ELF-1 (cell line): ENCODE data around the gene BARX2.
A peak's percentile ranks its signal among the peaks of the same experiment; 100 is the strongest.

Source experiments
- DNase-seq: peaks from one replicate; pipeline ENCODE4 v3.0.0-alpha.2; 2016; ENCODE audit warnings: low read depth, low spot score

Gene BARX2

DNA sequence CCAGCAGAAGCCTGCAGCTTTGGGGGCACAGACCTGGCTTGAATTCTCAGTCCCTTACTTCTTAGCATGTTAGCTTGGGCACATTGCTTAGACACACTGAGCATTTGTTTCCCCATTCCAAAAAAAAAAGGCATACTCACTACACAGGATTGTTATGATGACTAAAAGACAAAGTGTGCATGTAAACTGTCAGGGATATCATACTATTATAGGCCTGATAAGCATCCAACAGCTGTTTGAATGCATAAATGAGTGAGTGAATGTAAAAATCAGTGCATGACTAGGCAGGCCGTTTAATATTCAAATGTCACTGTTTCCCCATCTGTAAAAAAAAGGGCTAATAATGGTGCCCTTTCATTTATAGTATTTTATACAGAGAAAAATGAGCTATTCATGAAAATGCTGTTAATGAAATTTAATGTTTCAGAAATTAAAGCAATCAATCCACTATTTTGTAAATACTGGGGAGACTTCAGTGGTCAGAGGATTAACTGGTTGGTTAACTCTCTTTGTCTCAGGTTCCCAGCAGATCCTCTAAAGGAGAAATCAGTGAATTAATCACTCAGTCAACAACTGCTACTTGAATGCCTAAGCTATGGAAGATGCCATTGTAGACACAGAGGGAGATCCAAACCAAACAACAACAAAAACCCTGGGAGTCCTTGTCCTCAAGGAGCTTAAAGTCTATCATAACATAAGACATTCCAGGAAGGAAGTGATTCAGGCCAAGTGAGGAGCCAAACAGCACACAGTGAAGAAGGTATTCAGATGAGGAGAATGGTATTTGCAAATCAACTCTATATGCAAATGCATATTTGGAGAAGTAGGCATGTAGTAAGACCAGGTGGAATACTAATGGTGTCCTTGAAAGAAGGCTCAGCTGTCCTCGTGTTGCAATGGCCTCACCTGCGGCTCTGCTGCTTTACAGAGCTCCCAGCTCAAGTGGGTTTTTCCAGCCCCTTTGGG is 26.8 kb downstream of the BARX2 start:
- no peak for DNase-seq

GRCh38 chr11:129404731-129405130 is 29.1 kb downstream of the BARX2 start:
- no peak for DNase-seq

DNA sequence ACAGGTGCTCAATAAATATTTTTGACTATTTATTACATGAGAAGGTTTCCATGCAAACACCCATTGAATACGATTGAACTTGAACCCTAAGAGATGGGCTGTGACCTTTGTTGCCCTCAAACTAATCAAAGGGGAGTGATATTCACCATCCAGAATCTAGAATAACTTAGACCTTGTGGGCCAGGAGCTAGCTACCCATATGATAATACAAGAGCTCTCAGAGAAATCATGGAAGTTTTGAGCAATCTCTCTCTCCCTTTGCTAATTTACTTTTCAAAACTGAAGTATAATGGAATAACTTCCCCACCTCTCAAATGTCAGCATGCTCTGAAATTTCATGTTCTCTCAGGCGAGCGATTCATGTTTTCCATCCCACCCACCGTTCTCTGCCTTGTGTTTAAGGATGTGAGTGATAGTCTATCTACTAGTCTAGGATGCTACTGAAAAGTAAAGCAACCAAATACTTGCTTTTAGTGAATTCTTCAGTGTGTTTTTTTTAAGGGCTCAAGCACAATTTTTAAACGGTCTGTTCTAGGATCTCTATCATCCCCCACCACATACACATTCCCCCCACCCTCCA is 33.3 kb downstream of the BARX2 start:
- DNase-seq: no peak

DNA sequence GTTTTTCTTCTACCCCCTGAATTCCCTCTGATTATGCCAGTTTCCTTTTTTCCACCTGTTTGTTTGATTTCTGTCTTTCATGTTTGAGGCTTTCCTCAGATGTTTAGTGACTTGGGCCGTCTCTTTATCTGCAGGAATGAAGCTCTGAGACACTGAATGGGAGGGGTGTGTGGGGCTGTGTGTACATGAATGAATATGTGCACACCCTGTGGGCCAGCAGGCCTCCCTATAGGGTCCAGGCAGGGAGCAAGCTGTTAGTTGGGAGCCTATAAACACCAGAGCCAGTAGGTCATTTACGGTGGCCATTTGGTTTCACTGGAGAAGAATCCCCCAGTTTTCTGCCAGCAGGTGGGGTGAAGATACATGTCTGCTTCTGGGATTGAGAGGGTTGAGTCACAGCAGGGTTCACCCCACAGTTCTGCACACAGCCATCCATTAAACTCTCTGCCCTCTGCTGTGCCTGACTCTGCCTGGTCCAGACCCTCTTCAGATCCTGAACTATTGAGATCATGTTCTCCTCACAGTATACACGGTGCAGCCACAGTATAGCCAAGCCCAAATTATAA is 34.8 kb downstream of the BARX2 start:
- DNase-seq: no peak

DNA sequence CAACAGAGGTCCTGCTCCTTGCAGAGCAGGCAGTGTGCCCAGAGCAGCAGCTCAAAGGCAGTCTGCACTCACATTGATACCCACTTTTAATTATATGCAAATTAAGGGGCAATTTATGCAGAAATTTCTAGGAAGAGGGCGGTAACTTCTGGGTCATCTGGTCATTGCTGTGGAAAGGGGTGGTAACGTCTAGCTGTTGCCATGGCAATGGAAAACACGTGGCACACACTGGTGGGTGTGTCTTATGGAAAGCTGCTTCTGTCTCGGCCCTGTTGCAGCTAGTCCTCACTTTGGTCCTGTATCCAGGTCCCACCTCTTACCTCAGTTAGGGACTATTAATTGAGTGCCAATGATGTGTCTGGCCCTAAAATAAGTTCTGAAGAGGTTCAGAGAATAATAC is 36.8 kb downstream of the BARX2 start:
- DNase-seq: peak; percentile 36

DNA sequence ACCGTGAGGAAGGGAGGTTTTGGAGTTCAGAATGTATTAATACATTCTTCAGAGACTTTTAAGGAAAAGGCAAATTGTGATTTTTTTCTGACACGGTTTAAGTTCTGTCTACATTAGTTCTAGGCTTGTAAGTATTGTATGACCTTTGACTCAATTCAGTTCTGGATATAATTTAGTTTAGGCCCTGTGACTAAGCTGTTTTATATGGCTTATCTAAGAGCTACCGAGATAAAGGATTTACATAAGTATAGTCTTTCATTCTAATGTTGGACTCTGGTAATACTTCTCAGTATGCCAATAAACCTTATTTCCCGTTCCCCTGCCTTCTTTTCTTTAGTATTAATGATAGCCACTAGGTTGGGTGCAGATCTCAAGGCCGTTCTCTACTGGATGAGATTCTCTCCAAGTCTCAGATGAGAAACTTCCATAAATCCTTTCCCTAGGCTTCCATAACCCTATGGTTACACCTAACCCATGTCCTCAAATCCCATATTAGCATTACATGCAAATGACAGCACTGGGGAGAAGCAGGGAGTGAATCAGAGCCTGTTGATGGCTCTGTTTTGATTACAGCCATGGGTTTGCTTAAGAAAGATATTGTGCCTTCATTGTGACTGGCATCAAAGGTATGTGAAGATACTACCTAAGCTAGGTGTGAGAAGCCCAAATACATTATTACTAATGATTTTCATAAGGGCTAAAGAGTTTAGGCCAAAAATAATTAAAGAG is 38.7 kb downstream of the BARX2 start:
- no peak for DNase-seq

DNA sequence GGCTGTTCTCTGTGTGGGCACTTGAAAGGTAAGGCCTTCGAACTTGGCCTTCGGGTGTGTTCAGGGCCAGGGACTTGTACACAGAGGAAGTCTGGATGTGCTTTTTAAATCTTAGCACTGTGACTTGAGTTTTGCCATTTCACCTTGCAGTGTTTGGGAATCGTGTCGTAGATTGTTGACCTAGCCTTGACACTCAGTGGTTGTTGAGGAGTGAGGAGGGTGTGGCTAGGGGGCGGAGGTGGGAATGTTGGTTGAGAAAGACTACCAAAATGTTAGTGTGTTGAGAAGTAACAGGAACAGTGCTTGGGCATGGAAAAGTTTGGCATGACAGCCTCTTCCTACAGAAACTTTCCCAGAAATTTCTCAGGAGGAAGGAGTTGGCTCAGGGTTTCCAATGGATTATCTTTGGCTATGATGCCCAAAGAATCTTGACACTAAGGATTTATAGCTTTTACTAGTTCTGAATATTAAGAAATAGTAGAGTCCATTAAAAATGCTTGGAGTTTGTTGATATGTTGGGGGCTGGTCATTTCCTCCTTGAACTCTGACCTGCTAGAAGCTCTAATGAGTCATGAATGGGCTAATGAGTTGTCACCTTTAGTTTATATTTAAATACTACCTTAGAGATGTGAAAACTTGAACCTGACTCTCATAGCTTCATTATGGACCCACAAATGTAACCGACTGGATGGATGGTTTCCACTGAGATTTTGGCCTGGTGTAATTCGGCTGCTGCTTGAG is 40.6 kb downstream of the BARX2 start:
- no peak for DNase-seq

GRCh38 chr11:129417458-129417857 is 41.8 kb downstream of the BARX2 start:
- DNase-seq: no peak

DNA sequence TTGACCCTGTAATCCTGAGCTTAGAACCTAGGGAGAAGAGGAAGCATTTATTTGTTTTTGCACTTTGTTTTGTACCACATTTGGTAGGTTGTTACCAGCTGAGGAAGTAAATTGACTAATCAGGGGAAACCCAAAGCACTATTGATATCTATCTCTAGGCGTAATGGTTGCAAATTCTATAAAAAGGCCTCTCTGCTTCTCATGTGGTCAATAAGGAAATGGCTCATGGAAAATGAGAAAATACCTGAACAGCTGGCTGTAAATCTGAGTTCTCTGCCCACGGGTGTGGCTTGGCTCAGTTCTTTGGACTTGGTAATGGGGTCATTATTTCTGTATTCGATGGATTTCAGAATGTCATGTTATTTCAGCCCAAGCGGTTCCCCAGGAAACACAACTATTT is 42.4 kb downstream of the BARX2 start:
- no peak for DNase-seq

DNA sequence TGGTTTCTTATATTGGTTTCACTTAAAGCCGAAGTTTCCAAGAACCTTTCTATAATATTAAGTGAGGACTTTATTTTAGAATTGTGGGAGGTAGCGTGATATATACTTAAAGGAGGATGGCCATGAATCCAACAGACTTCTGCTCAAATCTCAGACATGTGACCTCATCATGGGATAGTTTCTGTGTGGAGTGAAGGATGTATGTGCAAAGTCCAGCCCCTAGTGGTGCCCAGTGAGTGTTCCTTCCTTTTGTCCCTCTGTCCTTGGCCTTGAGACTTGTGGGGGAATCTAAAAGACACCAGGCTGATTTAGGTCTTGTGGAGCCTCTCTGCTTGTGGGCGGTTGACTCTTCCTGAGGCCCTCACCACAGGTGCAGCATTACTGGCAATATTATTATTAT is 43.7 kb downstream of the BARX2 start:
- no peak for DNase-seq

- no peak for DNase-seq
Observed at GRCh38 chr11:129423426-129423825, 47.8 kb downstream of the BARX2 start.

GRCh38 chr11:129425214-129425613 is 49.6 kb downstream of the BARX2 start:
- no peak for DNase-seq

DNA sequence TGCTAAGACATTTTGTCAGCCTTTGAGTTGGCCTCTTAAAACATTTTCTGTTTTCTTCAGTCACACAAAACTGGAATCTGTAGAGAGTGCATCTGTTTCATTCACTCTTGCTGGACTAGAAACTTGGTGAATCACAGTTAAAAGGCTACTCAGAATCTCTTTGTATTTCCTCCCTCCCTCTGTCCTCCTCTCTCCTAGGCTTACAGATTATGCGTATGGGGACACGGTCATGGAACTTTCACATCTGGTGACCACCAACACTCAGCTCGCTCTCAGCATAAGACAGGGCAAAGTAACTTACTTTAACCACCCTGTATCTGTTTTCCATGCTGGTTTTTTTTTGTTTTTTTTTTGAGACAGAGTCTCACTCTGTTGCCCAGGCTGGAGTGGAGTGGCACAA is 50.4 kb downstream of the BARX2 start:
- DNase-seq: no peak

DNA sequence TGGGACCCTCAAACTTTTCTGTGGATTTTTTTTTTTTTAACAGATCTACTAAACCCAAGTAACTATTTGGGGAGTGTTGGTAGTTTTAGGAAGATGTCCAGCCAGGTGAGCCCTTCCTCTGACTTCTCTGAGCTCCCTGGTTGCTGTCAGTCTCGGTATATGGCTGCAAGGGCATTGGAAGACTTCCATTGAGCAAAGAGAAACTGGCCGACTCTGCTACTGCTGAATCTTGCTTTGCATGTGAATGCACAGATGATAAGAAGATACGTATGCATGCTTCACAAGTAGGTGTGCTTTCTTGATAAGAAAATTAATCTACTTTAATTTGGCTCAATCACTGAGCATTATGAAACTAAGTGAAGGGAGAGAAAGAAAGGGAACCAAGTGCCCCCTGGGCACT is 51.1 kb downstream of the BARX2 start:
- no peak for DNase-seq

DNA sequence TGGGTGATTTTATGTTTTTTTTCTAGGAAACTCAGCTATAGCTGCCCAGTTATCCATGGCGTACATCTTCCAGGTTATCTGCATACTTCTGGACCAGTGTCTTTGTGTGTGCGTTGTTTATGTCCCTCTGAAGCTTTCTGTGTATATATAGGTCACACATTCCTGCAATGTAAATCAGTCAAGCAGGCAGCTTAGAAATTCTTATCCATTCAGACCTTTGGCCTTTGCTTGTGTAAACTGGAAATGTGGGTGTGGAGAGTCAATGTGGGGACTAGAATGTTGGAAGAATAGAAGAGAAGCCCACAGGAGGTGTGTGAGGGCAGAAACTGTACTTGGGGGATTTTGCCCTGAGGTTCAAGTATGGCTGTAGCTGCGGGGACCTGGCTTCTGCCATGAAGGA is 51.7 kb downstream of the BARX2 start:
- no peak for DNase-seq

GRCh38 chr11:129427816-129428406 is 52.3 kb downstream of the BARX2 start:
- DNase-seq: no peak

GRCh38 chr11:129428557-129428956 is 52.9 kb downstream of the BARX2 start:
- DNase-seq: no peak

DNA sequence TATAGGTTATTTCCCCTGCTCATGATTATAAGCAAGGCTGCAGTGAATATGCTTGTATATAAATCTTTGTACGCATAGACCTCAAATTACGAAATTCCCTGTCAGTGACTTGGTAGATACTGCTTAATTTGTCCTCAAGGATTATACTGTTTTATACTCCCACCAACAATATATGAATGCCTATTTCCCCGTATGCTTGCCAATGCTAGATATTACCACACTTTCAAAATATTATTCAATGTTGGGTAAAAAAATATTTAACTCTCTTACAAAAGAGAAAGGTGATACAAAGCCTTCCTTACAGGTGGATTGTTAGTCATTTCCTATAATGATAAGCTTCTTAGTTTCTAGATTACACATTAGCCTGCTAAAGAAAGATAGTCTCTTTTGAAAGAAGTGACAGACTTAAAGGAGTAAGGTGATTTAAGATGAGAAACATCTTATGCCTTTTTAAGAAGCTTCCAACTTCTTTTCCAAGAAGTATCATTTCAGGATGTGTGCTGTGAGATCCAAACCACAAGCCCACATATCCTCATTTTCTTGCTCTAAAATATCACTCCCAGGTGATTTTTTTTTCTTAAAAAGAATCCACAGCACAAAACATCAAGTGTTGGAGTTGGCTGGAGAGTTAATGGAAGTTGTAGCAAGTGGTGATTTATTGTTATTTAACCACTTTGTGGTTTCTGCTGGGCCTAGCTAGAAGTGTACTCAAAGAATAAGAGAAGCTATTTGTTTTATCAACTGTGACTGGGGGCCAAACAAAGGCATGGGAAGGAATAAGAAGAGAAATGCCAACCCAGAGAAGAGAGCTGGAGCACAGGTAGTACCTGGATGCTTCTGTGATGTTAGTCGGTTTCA is 59.2 kb downstream of the BARX2 start:
- no peak for DNase-seq

GRCh38 chr11:129435499-129436245 is 60.0 kb downstream of the BARX2 start:
- no peak for DNase-seq
